OCI-LY1 (cell line): ENCODE results near the gene DOK6.

Source experiments
- EZH2 ChIP-seq: fragments of 200-600 bp; sonication (generic), shearing (Covaris generic); IDR thresholded peaks from 2 replicates; pipeline ENCODE4 v1.8.0; 2017; ENCODE audit warnings: borderline replicate concordance, mixed run types, mild to moderate bottlenecking, antibody characterized with exemption, low read length, moderate library complexity, mixed read lengths
- TF ChIP-seq, protein P1 (sequence below): fragments of 200-600 bp; sonication (generic), shearing (Covaris generic); IDR thresholded peaks from 2 replicates; pipeline ENCODE4 v1.5.1; 2017; ENCODE audit warnings: mild to moderate bottlenecking, antibody characterized with exemption, low read length, moderate library complexity, mixed read lengths

DNA sequence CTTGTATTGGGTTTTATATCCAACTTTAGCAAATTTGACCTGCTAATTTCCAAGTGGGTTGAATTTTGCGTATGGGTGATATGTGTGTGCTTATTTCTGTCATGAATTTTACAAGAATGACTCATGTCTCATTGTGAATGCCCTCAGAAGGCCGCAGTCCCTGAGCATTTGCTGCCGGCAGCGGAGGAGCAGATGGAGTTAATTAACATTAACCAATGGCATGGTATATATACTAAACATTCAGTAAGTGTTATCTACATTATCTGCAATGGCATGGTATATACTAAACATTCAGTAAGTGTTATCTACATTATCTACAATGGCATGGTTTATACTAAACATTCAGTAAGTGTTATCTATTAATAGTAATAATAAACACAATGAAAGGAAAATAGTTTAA, 90.1 kb downstream of the DOK6 start:
- TF ChIP-seq, protein P1, sequence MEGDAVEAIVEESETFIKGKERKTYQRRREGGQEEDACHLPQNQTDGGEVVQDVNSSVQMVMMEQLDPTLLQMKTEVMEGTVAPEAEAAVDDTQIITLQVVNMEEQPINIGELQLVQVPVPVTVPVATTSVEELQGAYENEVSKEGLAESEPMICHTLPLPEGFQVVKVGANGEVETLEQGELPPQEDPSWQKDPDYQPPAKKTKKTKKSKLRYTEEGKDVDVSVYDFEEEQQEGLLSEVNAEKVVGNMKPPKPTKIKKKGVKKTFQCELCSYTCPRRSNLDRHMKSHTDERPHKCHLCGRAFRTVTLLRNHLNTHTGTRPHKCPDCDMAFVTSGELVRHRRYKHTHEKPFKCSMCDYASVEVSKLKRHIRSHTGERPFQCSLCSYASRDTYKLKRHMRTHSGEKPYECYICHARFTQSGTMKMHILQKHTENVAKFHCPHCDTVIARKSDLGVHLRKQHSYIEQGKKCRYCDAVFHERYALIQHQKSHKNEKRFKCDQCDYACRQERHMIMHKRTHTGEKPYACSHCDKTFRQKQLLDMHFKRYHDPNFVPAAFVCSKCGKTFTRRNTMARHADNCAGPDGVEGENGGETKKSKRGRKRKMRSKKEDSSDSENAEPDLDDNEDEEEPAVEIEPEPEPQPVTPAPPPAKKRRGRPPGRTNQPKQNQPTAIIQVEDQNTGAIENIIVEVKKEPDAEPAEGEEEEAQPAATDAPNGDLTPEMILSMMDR = no peak
- TF ChIP-seq EZH2 = no peak
